IPS-15b (cell line): Measurements from ENCODE around the gene CDH5.

Experiments
- H3K27me3 ChIP-seq: one replicate; pipeline ENCODE4 v1.6.1; 2013; ENCODE audit warnings: low read length; ENCODE audit not compliant: control insufficient read depth, insufficient read depth
- H3K36me3 ChIP-seq: one replicate; pipeline ENCODE4 v1.6.1; 2013; ENCODE audit warnings: low read length; ENCODE audit not compliant: control insufficient read depth, insufficient read depth
- H3K4me1 ChIP-seq: one replicate; pipeline ENCODE4 v1.6.1; 2013; ENCODE audit warnings: mild to moderate bottlenecking, low read length; ENCODE audit not compliant: control insufficient read depth, insufficient read depth
- H3K4me3 ChIP-seq: one replicate; pipeline ENCODE4 v1.5.1; 2013; ENCODE audit warnings: low read depth, low read length
- H3K9ac ChIP-seq: one replicate; pipeline ENCODE4 v1.6.1; 2013; ENCODE audit warnings: low read depth, mild to moderate bottlenecking, low read length
- H3K9me3 ChIP-seq: one replicate; pipeline ENCODE4 v1.6.1; 2013; ENCODE audit warnings: mild to moderate bottlenecking, low read length; ENCODE audit not compliant: control insufficient read depth, insufficient read depth

The CDH5 gene

GRCh38 chr16:66334853-66335574 lies 31.5 kb upstream of the CDH5 start:
- no peaks in the 10 kb centered on the region for H3K9me3 ChIP-seq
- H3K36me3 ChIP-seq, result no peaks in the 10 kb centered on the region
- H3K9ac ChIP-seq, result no peak overlapping the region
- H3K4me3 ChIP-seq, result no peak overlapping the region
- H3K4me1 ChIP-seq, result no peaks in the 10 kb centered on the region
- H3K27me3 ChIP-seq, result no peaks in the 10 kb centered on the region

GRCh38 chr16:66335704-66336329 lies 30.7 kb upstream of the CDH5 start:
- Histone ChIP-seq H3K9me3 (no peaks in the 10 kb centered on the region), H3K27me3 (no peaks in the 10 kb centered on the region), H3K36me3 (no peaks in the 10 kb centered on the region), H3K4me3 (no peak overlapping the region), H3K9ac (no peak overlapping the region), H3K4me1 (no peaks in the 10 kb centered on the region)

GRCh38 chr16:66337463-66338188 lies 28.9 kb upstream of the CDH5 start:
- H3K4me1 ChIP-seq, result no peaks in the 10 kb centered on the region
- no peaks in the 10 kb centered on the region for H3K9me3 ChIP-seq
- H3K27me3 ChIP-seq, result no peaks in the 10 kb centered on the region
- H3K9ac ChIP-seq, result no peak overlapping the region
- no peak overlapping the region for H3K4me3 ChIP-seq
- no peaks in the 10 kb centered on the region for H3K36me3 ChIP-seq

GRCh38 chr16:66342294-66342900 lies 24.1 kb upstream of the CDH5 start:
- H3K36me3 ChIP-seq, result no peaks in the 10 kb centered on the region
- H3K9ac ChIP-seq, result no peak overlapping the region
- H3K27me3 ChIP-seq, result peaks cover 33% of the 10 kb centered on the region

GRCh38 chr16:66344533-66345145 lies 21.9 kb upstream of the CDH5 start:
- no peaks in the 10 kb centered on the region for H3K9me3 ChIP-seq
- H3K36me3 ChIP-seq, result no peaks in the 10 kb centered on the region
- no peak overlapping the region for H3K4me3 ChIP-seq
- no peaks in the 10 kb centered on the region for H3K4me1 ChIP-seq
- H3K9ac ChIP-seq, result no peak overlapping the region
- peaks cover 33% of the 10 kb centered on the region for H3K27me3 ChIP-seq

More at GRCh38 chr16:66342294-66342900, 24.1 kb upstream of the CDH5 start:
- Histone ChIP-seq H3K4me1 (no peaks in the 10 kb centered on the region), H3K9me3 (no peaks in the 10 kb centered on the region), H3K4me3 (no peak overlapping the region)

GRCh38 chr16:66346221-66346620 lies 20.3 kb upstream of the CDH5 start:
- Histone ChIP-seq H3K27me3 (peaks cover 33% of the 10 kb centered on the region), H3K4me1 (no peaks in the 10 kb centered on the region), H3K9ac (no peak overlapping the region), H3K36me3 (no peaks in the 10 kb centered on the region), H3K9me3 (no peaks in the 10 kb centered on the region), H3K4me3 (no peak overlapping the region)

GRCh38 chr16:66352304-66352703 lies 14.2 kb upstream of the CDH5 start:
- Histone ChIP-seq H3K27me3 (no peaks in the 10 kb centered on the region), H3K36me3 (no peaks in the 10 kb centered on the region), H3K9me3 (no peaks in the 10 kb centered on the region), H3K4me1 (no peaks in the 10 kb centered on the region), H3K4me3 (no peak overlapping the region), H3K9ac (no peak overlapping the region)

- Histone ChIP-seq H3K36me3 (no peaks in the 10 kb centered on the region), H3K9ac (no peak overlapping the region), H3K9me3 (no peaks in the 10 kb centered on the region), H3K27me3 (no peaks in the 10 kb centered on the region), H3K4me1 (no peaks in the 10 kb centered on the region), H3K4me3 (no peak overlapping the region)
Measured at GRCh38 chr16:66353055-66353454, 13.4 kb upstream of the CDH5 start.

GRCh38 chr16:66354034-66354909 lies 12.2 kb upstream of the CDH5 start:
- H3K4me1 ChIP-seq, result no peaks in the 10 kb centered on the region
- no peak overlapping the region for H3K9ac ChIP-seq
- H3K9me3 ChIP-seq, result no peaks in the 10 kb centered on the region
- H3K27me3 ChIP-seq, result no peaks in the 10 kb centered on the region
- no peaks in the 10 kb centered on the region for H3K36me3 ChIP-seq
- H3K4me3 ChIP-seq, result no peak overlapping the region

- H3K27me3 ChIP-seq, result no peaks in the 10 kb centered on the region
- H3K4me3 ChIP-seq, result no peak overlapping the region
- H3K9ac ChIP-seq, result no peak overlapping the region
- no peaks in the 10 kb centered on the region for H3K36me3 ChIP-seq
- no peaks in the 10 kb centered on the region for H3K9me3 ChIP-seq
- H3K4me1 ChIP-seq, result no peaks in the 10 kb centered on the region
Measured at GRCh38 chr16:66355526-66355925, 11.0 kb upstream of the CDH5 start.

GRCh38 chr16:66357523-66357928 lies 9.0 kb upstream of the CDH5 start:
- Histone ChIP-seq H3K9me3 (no peaks in the 10 kb centered on the region), H3K9ac (no peak overlapping the region), H3K27me3 (no peaks in the 10 kb centered on the region), H3K4me1 (no peaks in the 10 kb centered on the region), H3K36me3 (no peaks in the 10 kb centered on the region), H3K4me3 (no peak overlapping the region)
